ENCODE data around the gene SRRD.

SRRD gene

DNA sequence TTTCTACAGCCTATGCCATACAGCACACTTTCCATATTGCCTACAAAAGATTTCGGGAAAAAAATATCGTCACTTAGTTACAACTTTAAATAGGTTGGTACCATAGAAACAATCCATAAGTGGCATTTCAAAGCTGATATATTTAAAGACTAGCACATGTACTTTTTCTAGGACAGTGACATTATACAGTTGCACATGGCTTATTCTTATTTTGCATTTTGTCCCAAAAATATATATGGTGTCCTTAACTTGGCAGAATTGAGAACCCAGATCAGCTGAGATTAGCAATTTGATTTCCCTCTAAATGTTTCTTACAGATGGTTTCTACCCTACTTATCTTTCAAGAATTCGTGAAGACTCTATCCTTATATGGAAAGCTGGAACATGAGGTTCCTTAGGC, 32.3 kb downstream of the SRRD start:
- TF ChIP-seq, protein P1, sequence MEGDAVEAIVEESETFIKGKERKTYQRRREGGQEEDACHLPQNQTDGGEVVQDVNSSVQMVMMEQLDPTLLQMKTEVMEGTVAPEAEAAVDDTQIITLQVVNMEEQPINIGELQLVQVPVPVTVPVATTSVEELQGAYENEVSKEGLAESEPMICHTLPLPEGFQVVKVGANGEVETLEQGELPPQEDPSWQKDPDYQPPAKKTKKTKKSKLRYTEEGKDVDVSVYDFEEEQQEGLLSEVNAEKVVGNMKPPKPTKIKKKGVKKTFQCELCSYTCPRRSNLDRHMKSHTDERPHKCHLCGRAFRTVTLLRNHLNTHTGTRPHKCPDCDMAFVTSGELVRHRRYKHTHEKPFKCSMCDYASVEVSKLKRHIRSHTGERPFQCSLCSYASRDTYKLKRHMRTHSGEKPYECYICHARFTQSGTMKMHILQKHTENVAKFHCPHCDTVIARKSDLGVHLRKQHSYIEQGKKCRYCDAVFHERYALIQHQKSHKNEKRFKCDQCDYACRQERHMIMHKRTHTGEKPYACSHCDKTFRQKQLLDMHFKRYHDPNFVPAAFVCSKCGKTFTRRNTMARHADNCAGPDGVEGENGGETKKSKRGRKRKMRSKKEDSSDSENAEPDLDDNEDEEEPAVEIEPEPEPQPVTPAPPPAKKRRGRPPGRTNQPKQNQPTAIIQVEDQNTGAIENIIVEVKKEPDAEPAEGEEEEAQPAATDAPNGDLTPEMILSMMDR (IDR thresholded peaks at IDR 0.05; ENCODE audit: low read length, missing control alignments), result no peak
- DNase-seq (ENCODE audit: low read depth), result no peak
- no peak overlapping the region for H3K4me3 ChIP-seq (replicated peaks; ENCODE audit: low read depth, low read length)

DNA sequence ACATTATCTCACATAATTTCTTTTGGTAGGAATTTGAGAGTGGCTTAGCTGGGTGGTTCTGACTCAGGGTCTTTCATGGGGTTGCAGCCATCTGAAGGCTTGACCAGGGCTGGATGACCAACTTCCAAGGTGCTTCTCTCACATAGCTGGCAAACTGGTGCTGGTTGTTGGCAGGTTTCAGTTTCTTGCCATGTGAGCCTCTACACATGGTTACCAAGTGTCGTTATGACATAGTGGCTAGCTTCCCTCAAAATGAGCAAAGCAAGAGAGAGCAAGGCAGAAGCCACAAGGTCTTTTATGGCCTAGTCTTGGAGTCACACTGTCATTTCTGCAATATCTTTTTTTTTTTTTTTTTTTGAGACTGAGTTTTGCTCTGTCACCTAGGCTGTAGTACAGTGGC, 32.8 kb downstream of the SRRD start:
- DNase-seq (ENCODE audit: low read depth), result no peak
- no peak overlapping the region for H3K4me3 ChIP-seq (replicated peaks; ENCODE audit: low read depth, low read length)
- TF ChIP-seq, protein P1 (IDR thresholded peaks at IDR 0.05; ENCODE audit: low read length, missing control alignments), result no peak

DNA sequence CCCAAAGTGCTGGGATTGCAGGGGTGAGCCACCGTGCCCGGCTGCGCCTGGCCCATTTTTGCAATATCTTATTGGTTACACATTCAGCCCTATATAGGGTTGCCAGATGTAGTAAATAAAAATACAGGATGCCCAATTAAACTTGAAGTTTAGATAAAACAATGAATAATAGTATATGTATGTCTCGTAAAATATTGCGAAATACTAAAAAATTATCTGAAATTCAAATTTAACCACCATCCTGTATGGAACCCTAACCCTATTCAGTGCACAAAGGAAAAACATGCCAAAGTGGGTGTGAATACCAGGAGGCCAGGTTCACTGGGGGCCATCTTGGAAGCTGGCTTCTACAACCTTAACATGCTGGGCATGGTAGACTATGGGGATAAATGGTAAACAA, 33.8 kb downstream of the SRRD start:
- DNase-seq (ENCODE audit: low read depth), result no peak
- TF ChIP-seq, protein P1 (IDR thresholded peaks at IDR 0.05; ENCODE audit: low read length, missing control alignments), result no peak
- H3K4me3 ChIP-seq (replicated peaks; ENCODE audit: low read depth, low read length), result no peak overlapping the region

DNA sequence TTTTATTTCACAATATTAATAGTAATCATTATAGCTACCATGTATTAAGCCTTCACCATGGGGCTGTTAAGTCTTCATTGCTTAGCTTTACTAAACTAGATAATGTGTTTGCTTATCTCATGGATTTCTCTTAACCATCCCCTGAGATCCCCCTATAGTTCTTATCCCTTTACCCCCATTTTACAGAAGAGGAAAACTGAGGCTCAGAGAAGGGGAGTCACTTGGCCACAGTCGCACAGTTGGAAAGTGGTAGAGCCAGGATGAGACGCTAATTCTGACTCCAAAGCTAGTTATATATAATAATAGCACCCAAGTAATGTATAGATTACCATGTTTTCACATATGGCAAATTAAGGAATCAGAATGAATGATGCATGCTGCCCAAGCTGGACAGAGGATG, 38.3 kb downstream of the SRRD start:
- H3K4me3 ChIP-seq (replicated peaks; ENCODE audit: low read depth, low read length), result no peak overlapping the region
- TF ChIP-seq, protein P1 (IDR thresholded peaks at IDR 0.05; ENCODE audit: low read length, missing control alignments), result no peak
- DNase-seq (ENCODE audit: low read depth), result no peak

DNA sequence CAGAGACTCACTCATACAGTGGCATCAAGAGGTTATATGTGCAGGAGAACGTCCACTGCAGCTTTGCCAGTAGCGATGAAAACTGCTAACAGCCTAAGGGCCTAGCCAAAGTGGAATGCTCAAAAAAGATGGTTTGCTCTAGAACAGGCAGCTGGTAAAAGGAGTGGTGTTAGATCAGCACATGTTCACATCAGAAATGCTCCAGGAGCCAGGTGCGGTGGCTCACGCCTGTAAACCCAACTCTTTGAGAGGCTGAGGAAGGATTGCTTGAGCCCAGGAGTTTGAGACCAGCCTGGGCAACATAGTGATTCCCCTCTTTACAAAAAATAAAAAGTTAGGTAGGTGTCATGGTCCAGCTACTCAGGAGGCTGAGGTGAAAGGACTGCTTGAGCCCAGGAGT, 38.9 kb downstream of the SRRD start:
- TF ChIP-seq, protein P1 (IDR thresholded peaks at IDR 0.05; ENCODE audit: low read length, missing control alignments), result no peak
- DNase-seq (ENCODE audit: low read depth), result no peak

DNA sequence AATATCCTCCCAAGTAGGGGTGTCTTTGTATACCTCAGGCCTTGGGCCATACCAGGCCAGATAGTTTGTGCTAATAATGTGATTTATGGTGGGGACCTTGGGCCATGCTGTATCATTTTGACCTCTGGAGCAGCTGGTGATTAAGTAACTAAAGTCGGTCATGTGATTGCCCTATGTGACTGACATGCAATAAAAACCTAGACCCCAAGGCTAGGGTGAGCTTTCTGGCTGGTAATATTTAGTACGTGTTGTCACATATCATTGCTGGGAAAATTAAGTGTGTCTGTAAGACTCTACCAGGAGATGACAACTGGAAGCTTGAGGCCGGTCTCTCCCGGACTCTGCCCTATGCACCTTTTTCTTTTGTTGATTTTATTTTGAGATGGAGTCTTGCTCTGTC, 41.2 kb downstream of the SRRD start:
- DNase-seq (ENCODE audit: low read depth), result no peak
- TF ChIP-seq, protein P1 (IDR thresholded peaks at IDR 0.05; ENCODE audit: low read length, missing control alignments), result no peak
- H3K4me3 ChIP-seq (replicated peaks; ENCODE audit: low read depth, low read length), result no peak overlapping the region

More for the DNA sequence above, 38.9 kb downstream of the SRRD start:
- H3K4me3 ChIP-seq (replicated peaks; ENCODE audit: low read depth, low read length), result no peak overlapping the region

DNA sequence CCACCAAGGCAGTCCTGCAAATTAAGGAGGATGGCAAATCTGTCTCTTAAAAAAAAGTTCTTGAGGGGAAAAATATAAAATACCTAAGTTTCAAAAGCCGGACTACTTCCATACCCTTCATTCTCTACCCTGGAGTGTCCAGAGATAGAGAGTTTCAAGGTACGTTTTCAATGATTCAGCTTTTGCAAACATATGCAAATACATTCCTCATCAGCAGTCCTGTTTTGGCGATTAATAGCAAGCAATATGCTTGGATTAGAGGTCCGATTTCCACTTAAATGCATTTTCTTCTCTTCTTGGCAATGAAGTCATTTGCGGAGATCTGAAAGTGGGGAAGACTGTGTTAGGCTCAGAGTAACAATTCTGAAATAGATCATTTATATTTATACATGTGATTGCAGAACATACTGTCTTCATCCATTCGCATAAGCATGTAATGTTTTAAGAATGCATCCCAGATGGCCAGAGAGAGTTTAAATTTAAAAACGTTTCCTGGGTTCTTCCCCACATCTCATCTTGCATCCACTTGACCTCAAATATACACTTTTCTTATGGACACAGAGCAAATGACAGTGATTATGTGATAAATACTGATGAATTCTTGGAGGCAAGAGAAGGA, 42.4 kb downstream of the SRRD start:
- no peak for DNase-seq (ENCODE audit: low read depth)
- no peak overlapping the region for H3K4me3 ChIP-seq (replicated peaks; ENCODE audit: low read depth, low read length)
- TF ChIP-seq, protein P1 (IDR thresholded peaks at IDR 0.05; ENCODE audit: low read length, missing control alignments), result no peak

All from fibroblast of pulmonary artery (primary cell).